HG02763 (cell line): ENCODE results near the gene SYNE1.
"Not testable (repeated sequence)": the region's sequence is repeated elsewhere in the genome, so short reads cannot be mapped to it uniquely, and the experiment has no call there.

Experiments
- ATAC-seq: cut with Tn5 transposase; IDR thresholded peaks from one replicate; pipeline ENCODE4 v1.9.1; 2021; ENCODE audit warnings: mild to moderate bottlenecking, moderate library complexity; ENCODE audit not compliant: unreplicated experiment

The SYNE1 gene

DNA sequence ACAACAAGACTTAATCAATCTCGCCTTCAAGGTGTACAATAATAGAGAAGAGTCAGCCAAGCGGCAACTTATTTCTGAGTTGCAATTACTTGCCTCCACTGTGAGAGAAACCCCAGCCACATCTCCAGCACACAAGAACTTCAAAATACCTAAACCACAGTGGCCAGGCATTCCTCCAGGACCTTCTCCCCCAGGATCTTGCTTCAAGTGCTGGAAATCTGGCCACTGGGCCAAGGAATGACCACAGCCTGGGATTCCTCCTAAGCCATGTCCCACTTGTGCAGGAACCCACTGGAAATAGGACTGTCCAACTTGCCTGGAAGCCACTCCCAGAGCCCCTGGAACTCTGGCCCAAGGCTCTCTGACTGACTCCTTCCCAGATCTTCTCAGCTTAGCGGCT lies 144.9 kb downstream of the SYNE1 start:
- ATAC-seq, result not testable (repeated sequence)

DNA sequence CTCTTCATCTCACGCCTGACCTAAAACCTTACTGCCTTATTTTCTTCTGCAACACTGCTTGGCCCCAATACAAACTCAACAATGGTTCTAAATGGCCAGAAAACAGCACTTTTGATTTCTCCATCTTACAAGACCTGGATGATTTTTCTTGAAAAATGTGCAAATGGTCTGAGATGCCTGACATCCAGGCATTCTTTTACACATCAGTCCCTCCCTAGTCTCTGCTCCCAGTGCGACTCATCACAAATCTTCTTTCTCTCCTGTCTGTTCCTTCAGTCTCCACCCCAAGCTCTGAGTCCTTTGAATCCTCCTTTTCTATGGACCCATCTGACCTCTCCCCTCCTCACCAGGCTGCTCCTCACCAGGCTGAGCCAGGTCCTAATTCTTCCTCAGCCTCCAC lies 145.7 kb downstream of the SYNE1 start:
- ATAC-seq, result not testable (repeated sequence)

DNA sequence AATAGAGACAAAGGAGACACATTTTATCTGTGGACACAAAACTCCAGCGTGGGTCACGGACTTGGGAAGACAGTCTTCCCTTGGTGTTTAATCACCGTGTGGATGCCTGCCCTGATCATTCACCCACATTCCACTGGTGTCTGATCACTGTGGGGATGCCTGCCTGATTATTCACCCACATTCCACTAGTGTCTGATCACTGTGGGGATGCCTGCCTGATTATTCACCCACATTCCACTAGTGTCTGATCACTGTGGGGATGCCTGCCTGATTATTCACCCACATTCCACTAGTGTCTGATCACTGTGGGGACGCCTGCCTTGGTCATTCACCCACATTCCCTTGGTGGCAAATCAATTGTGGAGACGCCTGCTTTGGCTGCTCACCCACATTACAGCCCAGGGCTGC lies 146.2 kb downstream of the SYNE1 start:
- ATAC-seq, result not testable (repeated sequence)

GRCh38 chr6:152484806-152485205 lies 152.4 kb downstream of the SYNE1 start:
- ATAC-seq, result no peak

DNA sequence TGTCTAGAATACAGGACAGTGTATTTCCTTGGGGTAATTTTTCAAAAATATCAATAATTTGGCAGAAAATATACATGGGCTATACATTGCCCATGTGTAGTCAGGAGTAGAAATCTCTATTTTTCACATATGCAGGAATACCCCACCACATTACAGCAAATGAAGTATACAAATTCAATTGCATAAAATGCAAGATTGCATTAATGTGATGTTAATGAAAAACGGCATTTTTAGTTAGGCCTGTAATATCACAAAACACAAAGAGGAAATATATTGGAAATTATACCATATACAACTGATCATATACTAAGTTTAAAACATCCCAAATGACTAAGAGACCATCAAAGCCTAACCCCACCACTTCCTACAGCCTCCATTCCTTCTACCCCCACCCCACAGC lies 154.9 kb downstream of the SYNE1 start:
- no peak for ATAC-seq

- ATAC-seq, result no peak
Measured at GRCh38 chr6:152478377-152479010, 158.7 kb downstream of the SYNE1 start.

DNA sequence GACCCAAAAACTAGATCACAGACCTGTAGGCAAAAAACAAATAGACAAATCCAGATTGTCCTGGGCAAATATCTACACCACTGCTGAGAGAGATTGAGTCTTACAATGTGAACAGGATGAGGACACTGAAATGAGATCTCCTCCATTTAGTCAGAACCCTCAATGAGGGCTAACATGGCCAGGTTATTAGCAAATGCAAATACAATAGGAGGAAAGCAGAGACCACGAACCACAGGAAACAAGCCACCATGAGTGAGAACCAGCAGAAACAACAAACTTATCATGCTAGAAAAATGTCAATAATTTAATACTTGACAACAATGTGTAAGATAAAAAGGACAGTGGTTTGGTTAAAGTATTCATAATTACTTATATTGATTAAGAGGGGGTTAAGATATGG lies 162.8 kb downstream of the SYNE1 start:
- ATAC-seq, result no peak

DNA sequence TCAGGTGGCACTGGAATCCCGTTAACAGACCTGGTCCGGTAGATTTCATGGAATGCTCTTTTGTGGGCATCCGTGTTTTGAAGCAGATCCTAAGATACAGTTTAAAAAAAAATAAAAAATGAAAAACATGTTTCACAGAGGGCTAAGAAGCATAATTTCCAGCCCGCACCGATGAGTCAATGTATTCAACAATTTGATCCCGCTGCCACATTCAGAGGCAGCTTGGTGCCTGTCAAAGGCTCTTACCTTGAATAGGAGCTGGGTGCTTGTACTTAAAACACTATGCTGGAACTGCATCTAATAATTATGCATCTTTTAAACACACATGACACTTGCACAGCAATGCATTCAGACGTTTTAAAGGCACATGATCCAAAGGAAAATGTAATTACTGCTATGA lies 164.8 kb downstream of the SYNE1 start:
- ATAC-seq, result no peak

- no peak for ATAC-seq
Measured at GRCh38 chr6:152471456-152472265, 165.5 kb downstream of the SYNE1 start.

DNA sequence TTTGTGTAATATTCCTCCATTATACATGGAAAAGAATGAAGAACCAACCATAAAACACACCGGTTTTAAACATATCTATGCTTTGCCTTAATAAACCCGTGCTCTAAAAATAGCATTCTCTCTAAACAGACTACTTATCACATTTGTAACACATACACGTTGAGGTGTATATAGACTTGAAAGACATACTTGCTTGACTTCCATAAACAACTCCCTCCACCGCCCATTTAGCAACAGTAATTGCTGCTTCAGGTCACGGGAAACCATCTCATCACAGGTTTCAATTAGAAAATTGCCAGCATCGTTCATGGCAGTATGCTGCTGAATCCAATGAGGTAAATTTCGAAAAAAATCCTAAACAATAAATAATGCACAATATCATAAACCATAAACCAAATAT lies 174.0 kb downstream of the SYNE1 start:
- no peak for ATAC-seq

GRCh38 chr6:152462716-152463115 lies 174.4 kb downstream of the SYNE1 start:
- no peak for ATAC-seq

DNA sequence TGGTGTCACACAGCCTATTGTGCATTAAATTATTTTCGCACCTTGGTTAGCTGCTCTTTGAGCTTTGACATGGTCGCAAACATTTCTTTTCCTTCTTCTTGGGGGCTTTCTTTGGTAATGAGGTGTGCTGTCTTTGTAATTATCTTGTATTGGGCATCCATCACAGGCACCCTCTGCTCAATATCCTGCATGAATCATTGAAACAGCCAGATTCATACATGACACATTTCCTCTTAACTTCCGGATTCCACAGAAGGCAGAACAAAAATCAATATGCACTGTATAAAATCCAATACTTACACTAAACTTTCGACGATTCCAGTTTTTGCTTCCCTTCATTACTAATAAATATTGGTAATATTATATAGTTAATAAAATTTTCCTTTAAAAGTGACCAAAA lies 175.6 kb downstream of the SYNE1 start:
- no peak for ATAC-seq

- no peak for ATAC-seq
Measured at GRCh38 chr6:152458648-152459644, 178.2 kb downstream of the SYNE1 start.

DNA sequence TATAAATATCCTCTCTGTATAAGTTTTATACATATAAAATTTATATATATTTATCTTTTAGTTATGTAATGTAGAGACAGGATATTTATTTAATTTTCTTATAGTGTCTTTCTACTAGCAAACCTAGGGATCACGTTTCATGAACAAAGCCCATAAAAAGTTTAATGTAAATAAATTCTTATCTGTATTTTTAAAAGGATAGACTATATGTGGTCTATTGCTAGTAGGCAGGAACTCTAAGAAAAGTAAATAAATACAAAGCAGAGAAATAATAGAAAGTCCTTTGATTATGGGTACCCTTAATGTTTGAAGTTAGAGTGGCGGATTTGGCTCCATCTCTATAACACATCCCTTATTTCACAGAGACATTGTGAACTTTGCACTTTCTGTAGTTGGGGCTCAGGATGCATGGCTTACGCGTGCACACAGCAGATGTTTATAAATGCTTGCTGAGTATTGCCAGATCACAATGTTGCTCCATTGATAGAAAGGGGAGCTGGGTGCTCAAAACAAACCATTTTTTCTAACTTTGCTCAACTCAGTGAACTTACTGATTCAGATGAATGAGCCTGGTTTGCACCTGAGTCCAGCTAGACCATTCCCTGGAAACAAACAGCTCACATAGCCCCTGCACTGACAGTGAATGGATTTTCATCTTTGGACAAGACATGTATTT lies 179.1 kb downstream of the SYNE1 start:
- no peak for ATAC-seq

DNA sequence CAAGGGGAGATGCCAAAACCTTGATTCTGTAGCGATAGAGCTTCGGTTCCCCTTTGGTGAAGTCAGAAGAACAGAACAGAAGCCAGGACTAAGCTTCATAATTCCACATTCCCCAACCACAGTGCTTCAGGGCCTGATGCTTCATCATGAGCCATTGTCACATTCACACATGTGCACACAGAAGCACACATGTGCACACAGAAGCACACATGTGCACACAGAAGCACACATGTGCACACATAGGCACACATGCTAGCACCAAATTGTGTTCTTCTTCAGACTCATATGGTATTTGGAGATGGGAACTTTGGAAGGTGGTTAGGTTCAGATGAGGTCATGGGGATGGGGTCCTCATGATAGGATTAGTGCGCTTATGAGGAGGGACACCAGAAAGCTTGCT lies 183.2 kb downstream of the SYNE1 start:
- ATAC-seq, result no peak

GRCh38 chr6:152453421-152453820 lies 183.7 kb downstream of the SYNE1 start:
- no peak for ATAC-seq

- no peak for ATAC-seq
Measured at GRCh38 chr6:152452639-152453038, 184.5 kb downstream of the SYNE1 start.

GRCh38 chr6:152450519-152450918 lies 186.6 kb downstream of the SYNE1 start:
- no peak for ATAC-seq

DNA sequence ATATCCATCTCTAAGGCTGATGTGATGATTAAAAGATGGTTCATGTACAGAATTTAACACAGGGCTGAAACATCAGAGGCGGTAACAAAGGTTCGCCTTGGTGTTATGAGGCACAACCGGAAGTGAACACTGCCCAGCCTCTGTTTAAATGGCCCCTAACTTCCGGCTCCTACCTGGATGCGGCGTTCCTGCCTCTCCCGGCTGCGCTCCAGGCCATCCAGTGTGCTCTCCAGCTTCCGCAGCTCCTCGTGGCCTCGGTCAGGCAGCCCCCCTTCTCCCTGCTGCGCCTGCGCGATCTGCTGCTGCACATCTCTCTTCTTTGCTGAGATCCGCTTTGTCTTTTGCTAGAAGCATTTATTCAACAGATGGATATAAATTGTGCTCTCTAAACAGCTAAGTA lies 195.3 kb downstream of the SYNE1 start:
- no peak for ATAC-seq

DNA sequence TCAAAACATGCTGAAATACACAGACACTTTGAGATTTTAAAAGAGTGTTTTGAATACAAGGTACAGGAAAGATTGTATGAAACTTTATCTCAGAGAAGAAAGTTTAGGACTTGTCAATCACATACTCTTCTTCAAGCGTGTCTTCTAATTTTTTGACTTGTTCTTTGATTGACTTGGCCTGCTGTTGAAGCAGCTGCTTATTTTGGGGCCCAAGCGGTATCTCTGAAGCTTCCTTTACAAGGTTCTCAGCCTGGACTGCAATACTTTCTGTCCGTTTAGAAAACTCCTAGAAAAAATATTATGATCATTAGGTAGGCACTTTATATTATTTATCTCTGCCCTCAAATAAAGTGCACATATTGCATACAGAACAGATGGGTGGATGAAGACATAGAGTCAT lies 201.3 kb downstream of the SYNE1 start:
- ATAC-seq, result no peak

- ATAC-seq, result no peak
Measured at GRCh38 chr6:152432758-152433157, 204.4 kb downstream of the SYNE1 start.
